Activated T-cell treated with anti-CD3 and anti-CD28 coated beads, Interleukin-2, amount 50 U/mL, for 72 hours (primary cell): ENCODE results near the gene TTI1. TPM values are rescaled to one million over a fixed set of nuclear protein-coding genes. Genes with fewer than 3 reads are reported as not detected.

ENCODE experiments used
- ATAC-seq, 2 donors: fragments of 150-1000 bp; cut with Tn5 transposase; replicated peaks in 1 of 2; 2 replicates each; pipeline ENCODE4 v1.10.0; 2021; ENCODE audit warnings: moderate library complexity in 2 of 2, mild to moderate bottlenecking in 1 of 2
- DNase-seq, 2 donors: peaks; one replicate each; pipeline ENCODE4 v3.0.0; 2021 to 2022; ENCODE audit warnings: mixed read lengths in 1 of 2
- H3K27ac Mint-ChIP-seq: one replicate; pipeline ENCODE4 v1.8.0; 2022; ENCODE audit warnings: mild to moderate bottlenecking, moderate library complexity, mixed read lengths
- H3K27me3 Mint-ChIP-seq: one replicate; pipeline ENCODE4 v1.8.0; 2022; ENCODE audit warnings: low read depth, mixed read lengths
- H3K36me3 Mint-ChIP-seq, 2 donors: one replicate each; pipeline ENCODE4 v1.8.0; 2022; ENCODE audit warnings: mixed read lengths in 2 of 2, mild to moderate bottlenecking in 1 of 2; ENCODE audit not compliant: insufficient read depth in 2 of 2
- H3K4me1 Mint-ChIP-seq: one replicate; pipeline ENCODE4 v1.8.0; 2022; ENCODE audit warnings: low read depth, mixed read lengths
- H3K4me3 Mint-ChIP-seq, 2 donors: one replicate each; pipeline ENCODE4 v1.8.0; 2022; ENCODE audit warnings: mild to moderate bottlenecking in 2 of 2, mixed read lengths in 2 of 2, moderate library complexity in 2 of 2
- H3K9me3 Mint-ChIP-seq, 2 donors: one replicate each; pipeline ENCODE4 v1.8.0; 2022; ENCODE audit warnings: mixed read lengths in 2 of 2
- total RNA-seq, 2 donors: library from RNA; stranded (reverse); gene quantifications; one replicate each; pipeline ENCODE4 v1.2.3, GENCODE V29; 2022

TTI1 gene
- total RNA-seq, 2 donors from 2014 or later, result 25.8 to 26.6 TPM

DNA sequence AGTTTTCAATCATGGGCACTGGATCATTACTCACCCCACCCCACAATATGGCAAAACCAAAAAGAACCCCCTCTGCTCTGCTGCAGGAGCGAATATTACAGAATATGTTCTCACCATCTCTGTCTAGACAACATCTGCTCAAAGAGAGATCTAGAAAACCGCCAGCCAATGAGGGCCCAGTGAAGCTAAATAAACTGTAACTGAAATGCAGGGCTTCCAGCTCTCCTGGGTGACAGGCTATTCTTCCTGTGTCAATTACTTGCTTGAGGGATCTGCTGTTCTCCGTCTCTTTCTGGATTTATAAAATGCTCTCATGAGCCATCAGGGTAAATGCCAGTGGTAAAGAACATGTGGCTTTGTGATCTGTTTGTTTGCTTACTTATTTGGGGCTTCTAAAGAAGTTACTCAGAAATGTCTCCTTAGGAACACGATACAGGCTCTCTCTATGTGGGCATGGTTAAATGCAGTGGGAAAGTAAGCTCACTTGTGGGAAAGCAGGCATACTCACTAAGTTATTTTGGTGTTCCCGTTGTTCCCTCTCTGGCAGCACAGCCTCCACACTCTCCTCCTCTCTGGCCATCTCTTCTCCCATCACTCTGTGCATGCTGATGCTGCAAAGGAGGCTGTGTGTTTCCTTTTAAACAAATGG lies 44.8 kb downstream of the TTI1 start:
- Mint-ChIP-seq H3K27ac (no peak overlapping the region), H3K27me3 (no peaks in the 10 kb centered on the region), H3K36me3 (peaks cover 10 to 18% of the 10 kb centered on the region in 2 donors), H3K4me3 (no peak overlapping the region), H3K4me1 (peaks cover 34% of the 10 kb centered on the region), H3K9me3 (no peaks in the 10 kb centered on the region)
- no peak for ATAC-seq
- no peak for DNase-seq

DNA sequence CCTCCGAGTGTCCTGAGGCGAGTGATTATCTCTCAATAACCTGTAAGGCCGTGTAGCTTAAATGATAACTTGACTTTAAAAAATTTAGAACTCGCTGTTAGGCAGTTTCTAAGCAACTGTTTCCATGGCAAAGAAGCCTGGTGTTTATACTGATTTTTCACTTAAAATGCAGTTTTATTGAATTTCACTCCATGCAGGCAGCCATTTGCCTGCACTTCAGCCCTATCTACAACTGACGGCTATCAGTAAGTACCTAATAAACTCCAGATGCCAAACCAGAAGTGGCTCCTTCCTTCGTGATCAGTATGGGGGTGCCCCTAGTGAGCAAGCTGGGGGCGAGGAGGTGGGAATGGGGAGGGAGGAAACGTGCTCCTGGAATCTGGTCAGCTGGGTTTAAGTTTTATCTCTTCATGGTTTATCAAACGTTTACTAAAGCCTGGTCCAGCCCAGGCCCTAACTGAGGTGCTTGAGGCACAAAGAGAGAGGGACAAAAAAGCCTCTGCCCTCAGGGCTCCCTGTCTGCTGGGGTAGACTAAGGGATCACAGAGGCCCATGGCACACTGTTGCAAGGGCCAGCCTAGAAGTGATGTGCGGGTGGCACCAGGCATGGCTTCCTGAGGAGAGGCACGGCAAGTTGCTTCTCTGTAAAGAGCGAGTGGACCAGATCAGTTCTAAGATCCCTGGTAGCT lies 45.5 kb downstream of the TTI1 start:
- H3K4me1 Mint-ChIP-seq, result peaks cover 30% of the 10 kb centered on the region
- no peaks in the 10 kb centered on the region for H3K27me3 Mint-ChIP-seq
- H3K27ac Mint-ChIP-seq, result no peak overlapping the region

DNA sequence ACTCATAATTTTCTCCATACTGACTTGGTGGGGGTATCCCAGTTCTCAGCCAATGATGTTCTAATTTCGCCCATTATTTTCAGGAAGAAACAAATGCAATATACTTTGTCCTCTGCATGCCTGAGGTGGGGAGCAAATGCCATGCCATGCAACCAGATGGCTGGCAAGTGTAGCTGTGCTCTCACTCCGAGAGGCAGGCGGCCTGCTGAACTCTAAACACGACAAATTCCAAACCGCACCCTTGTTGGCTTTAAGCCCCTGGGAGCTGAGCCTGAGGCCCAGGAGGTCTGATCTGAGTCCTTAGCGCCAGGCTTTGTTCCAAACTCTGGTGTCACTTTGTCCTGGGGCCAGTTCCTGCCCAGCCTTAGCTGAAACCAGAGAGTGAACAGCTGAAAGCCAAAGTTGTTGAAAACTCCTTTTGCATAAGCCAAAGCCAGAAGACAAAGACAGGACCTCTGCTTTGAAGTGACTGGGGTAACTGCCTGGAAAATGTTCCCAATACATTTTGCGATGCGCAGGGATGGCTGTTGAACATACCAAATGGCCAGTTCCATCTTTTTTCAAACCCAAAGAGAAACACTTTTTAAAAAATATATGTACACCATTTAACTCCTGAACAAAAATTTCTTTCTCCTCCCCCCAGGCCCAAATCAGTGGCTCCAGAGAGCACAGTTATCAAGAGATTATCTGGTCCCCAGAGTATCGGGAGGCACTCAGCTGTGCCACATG lies 46.2 kb downstream of the TTI1 start:
- Mint-ChIP-seq H3K4me3 (no peak overlapping the region), H3K4me1 (peaks cover 26% of the 10 kb centered on the region), H3K36me3 (peaks cover 10 to 18% of the 10 kb centered on the region in 2 donors), H3K27ac (no peak overlapping the region), H3K9me3 (no peaks in the 10 kb centered on the region), H3K27me3 (no peaks in the 10 kb centered on the region)
- ATAC-seq (no peak), DNase-seq (no peak)

More for the DNA sequence above, 45.5 kb downstream of the TTI1 start:
- Mint-ChIP-seq H3K36me3 (peaks cover 10 to 18% of the 10 kb centered on the region in 2 donors), H3K4me3 (no peak overlapping the region), H3K9me3 (no peaks in the 10 kb centered on the region)
- no peak for DNase-seq
- ATAC-seq, result no peak

DNA sequence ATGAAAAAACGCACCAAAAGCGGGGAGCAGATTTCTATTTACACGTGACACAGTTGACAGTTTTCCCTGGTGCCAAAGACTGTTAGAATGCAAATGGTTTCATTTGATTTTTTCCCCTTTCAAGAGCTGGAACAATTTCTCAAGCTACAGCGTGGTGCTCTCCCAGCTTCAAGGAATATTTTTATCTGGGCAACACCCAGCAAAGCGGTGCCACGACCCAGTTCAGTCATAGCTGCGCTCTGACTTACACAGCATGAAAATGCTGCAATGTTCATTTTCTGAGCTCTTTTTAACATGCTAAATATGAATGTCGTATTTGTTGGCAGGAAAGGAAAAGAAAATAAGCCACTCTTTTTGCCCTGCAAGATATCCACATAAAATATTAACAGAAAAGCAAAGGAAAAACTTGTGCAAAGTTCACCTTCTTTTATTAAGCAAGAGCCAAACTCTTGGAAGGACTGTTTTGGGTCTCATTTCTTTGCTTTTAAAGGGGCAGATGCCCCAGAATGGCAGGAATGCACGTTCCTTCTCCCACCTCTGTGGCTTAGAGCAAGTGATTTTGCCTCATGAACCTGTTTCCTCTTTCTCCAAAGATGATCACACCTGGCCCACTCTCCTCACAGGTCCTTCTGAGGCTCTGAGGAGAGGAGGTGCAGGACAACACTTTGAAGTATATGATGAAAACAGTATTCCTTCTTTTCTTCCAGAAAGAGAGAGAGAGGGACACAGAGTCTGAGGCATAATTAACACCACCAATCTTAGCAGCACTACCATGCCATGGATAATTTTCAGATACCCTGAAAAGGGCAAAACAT lies 47.0 kb downstream of the TTI1 start:
- no peak overlapping the region for H3K27ac Mint-ChIP-seq

DNA sequence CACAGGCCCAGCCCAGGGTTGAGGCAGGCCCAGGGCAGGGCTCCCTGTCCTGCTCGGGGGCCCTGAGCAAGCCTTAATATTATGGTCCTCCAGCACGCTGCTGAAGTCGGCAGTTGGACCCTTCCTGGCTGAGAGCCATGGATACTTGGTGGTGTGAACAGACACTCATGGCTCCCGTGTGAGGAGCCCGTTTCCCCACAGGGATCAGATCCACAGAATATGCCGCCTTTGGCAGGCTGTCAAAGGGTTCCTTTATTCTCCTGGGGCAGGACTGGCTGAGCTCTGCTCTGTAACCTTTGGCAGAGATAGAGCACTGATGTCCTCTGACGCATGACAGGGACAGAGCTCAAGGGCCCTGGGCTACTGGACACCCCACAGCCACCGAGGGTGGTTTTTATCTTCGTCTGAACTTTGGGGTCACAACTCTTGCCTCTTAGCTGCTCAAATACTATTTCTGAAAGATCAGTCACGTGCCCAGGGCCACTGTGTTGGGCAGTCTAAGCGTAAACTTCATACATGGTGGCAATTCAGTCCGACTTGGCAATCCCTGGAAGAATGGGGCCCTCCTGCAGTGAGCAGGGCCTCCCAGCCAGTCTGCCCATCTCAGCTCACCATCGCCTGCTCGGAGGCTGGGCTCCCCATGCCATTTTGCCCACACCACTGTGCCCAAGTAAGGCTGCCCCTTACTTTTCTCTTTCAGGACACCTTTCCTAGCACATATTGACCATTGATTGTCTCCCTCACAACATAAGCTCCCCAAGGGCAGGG lies 49.1 kb downstream of the TTI1 start:
- no peak overlapping the region for H3K27ac Mint-ChIP-seq
- H3K9me3 Mint-ChIP-seq, result no peaks in the 10 kb centered on the region
- no peaks in the 10 kb centered on the region for H3K4me1 Mint-ChIP-seq
- H3K36me3 Mint-ChIP-seq, result peaks cover 5 to 8% of the 10 kb centered on the region in 2 donors
- no peak overlapping the region for H3K4me3 Mint-ChIP-seq
- H3K27me3 Mint-ChIP-seq, result no peaks in the 10 kb centered on the region
- no peak for ATAC-seq
- no peak for DNase-seq

More for the DNA sequence above, 47.0 kb downstream of the TTI1 start:
- H3K4me3 Mint-ChIP-seq, result no peak overlapping the region
- peaks cover 10 to 21% of the 10 kb centered on the region in 2 donors for H3K36me3 Mint-ChIP-seq
- no peaks in the 10 kb centered on the region for H3K27me3 Mint-ChIP-seq
- no peaks in the 10 kb centered on the region for H3K9me3 Mint-ChIP-seq
- ATAC-seq, result no peak
- DNase-seq, result no peak
- peaks cover 18% of the 10 kb centered on the region for H3K4me1 Mint-ChIP-seq

DNA sequence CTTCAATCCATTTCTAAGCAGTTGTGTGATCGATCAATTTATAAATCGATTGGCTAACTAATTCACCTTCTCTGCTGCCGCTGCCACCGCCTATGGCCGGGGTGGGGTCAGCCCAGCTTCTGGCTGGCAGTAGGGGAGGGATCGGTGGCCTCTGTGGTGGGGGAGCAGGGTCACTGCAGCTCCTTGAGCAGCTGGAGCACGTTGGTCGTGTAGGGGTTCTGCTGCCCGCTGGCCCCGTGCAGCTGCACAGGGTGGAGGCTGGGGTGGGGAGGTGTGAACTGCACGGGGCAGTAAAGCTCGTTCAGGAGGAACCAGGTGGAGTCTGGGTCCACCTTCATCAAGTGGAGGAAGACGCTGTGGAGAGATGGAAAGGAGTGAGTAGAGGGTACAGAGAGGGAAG lies 50.0 kb downstream of the TTI1 start:
- H3K27ac Mint-ChIP-seq, result no peak overlapping the region
- peaks cover 0 to 3% of the 10 kb centered on the region in 2 donors for H3K36me3 Mint-ChIP-seq
- no peaks in the 10 kb centered on the region for H3K9me3 Mint-ChIP-seq
- ATAC-seq (no peak), DNase-seq (no peak)
- no peaks in the 10 kb centered on the region for H3K4me1 Mint-ChIP-seq
- no peak overlapping the region for H3K4me3 Mint-ChIP-seq
- no peaks in the 10 kb centered on the region for H3K27me3 Mint-ChIP-seq

DNA sequence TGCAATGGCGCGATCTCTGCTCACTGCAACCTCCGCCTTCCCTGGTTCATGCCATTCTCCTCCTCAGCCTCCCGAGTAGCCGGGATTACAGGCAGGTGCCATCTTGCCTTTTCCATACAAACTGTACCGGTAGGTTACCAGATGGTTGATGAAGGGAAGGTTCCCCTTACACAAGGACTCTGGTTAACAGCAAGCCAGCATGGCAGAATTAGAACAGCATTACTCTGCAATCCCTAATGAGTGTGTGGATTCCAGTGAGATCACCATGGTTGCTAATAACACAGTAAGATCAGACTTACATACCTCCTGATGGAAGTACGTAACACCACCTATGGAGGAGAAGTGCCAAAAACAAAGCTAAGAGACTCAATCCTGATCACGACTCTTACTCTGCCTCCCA lies 51.7 kb downstream of the TTI1 start:
- Mint-ChIP-seq H3K9me3 (no peaks in the 10 kb centered on the region), H3K4me3 (no peak overlapping the region), H3K27me3 (no peaks in the 10 kb centered on the region), H3K27ac (no peak overlapping the region), H3K36me3 (peaks cover 0 to 3% of the 10 kb centered on the region in 2 donors), H3K4me1 (peaks cover 6% of the 10 kb centered on the region)
- ATAC-seq (no peak), DNase-seq (no peak)

DNA sequence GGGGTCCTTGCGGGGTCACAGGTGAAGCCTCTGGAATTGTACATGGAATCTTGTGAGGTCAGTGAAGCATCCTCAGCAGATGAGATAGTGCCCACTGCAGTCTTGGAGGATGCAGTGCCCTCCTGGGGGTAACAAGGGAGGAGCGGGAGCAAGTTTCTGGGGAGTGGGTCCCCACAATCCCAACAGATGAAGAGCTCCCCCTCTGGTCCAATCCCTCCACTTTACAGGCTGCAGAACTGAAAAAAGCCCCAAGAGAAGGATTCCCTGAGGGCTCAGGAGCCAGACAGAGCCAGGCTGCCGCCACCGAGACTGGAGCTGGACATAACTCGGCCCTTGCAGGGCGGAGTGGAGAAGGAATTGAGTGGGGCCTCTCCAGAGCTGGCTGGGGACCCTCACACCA lies 52.4 kb downstream of the TTI1 start:
- Mint-ChIP-seq H3K4me3 (no peak overlapping the region), H3K27ac (no peak overlapping the region), H3K27me3 (no peaks in the 10 kb centered on the region), H3K36me3 (peaks cover 0 to 3% of the 10 kb centered on the region in 2 donors), H3K9me3 (no peaks in the 10 kb centered on the region), H3K4me1 (peaks cover 6% of the 10 kb centered on the region)
- DNase-seq, result no peak
- ATAC-seq, result no peak

DNA sequence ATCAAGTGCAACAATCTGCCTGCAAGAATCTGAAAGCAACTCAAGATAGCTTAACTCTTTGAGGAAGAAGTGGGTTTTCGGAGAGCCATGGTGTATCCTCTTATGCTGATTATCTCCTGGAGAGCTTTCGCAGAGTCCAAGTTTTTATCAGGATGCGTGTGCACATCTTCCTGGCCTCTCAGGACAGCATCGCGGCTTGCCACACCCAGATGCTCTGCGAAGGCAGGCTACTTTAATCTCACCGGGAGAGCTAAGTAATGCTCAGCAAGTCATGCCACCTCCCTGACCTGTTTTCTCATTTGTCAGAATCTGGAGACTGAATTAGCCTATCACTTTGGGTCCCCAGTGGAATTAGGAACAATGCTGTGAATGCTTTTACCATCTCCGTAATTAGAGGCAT lies 52.9 kb downstream of the TTI1 start:
- Mint-ChIP-seq H3K4me3 (no peak overlapping the region), H3K27me3 (no peaks in the 10 kb centered on the region), H3K9me3 (no peaks in the 10 kb centered on the region), H3K36me3 (peaks cover 0 to 3% of the 10 kb centered on the region in 2 donors), H3K27ac (no peak overlapping the region), H3K4me1 (peaks cover 6% of the 10 kb centered on the region)
- ATAC-seq, result no peak
- DNase-seq, result no peak

DNA sequence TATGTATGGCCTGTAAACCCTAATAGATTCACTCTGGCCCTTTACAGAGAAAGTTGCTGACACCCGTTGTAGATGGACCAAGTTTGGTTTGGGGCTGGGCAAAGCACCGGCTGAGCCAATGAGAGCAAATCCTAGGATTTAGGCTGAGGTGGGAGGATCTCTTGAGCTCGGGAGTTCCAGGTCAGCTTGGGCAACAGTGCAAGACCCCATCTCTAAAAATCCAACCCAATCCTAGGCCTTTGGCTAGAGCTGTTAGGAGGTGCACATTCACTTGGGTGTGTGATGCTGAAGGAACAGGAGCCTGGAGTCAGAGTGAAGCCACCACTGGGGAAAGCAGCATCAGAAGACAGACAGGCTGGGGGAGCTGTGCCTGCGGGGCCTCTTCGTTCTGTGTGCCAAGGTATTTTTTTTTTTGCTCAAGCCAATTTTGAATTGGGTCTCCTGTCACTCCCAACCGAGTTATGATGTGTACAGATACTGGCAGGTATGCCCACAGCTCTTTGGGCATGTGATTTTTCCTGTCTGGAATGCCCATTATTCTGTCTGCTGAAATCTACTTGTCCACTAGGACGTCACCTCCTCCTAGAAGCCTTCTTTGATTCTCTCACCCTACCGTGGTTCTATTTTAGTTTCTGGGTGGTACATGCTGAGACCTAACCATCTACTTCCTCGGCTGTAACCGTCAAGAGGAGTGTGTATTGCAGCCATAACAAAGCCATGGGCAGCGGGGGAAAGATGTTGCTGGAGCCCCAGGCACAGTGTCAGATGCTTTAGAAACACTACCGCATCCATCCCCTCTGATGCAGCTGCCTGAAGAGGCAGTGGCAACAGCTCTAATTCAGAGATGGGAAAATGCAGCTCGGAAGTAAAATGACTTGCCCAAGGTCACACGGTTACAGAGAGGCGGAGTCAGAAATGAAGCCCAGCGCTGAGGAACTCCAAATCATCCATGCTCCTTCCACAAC lies 54.0 kb downstream of the TTI1 start:
- Mint-ChIP-seq H3K27ac (no peak overlapping the region), H3K4me3 (no peak overlapping the region), H3K27me3 (no peaks in the 10 kb centered on the region), H3K4me1 (peaks cover 6% of the 10 kb centered on the region), H3K36me3 (peaks cover 0 to 3% of the 10 kb centered on the region in 2 donors), H3K9me3 (no peaks in the 10 kb centered on the region)
- no peak for DNase-seq
- ATAC-seq, result no peak

DNA sequence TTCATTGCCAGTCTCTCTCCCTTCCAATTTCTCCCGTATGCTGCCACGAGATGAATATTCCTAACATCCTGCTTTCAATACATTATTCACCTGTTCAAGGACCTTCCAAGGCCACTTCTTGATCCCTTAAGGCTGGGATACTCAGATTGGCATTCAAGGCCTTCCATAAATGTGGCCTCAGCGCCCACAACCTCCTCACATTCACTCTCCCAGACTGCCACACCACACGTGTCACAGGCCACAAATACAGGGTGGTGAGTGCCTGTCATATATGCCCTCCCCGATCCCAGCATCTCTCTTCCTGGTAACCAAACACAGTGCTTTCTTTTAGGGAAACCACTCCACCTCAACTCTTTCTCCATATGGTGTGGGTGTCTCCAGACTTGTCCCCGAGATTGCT lies 55.5 kb downstream of the TTI1 start:
- Mint-ChIP-seq H3K36me3 (peaks cover 0 to 3% of the 10 kb centered on the region in 2 donors), H3K27ac (no peak overlapping the region), H3K27me3 (no peaks in the 10 kb centered on the region), H3K4me1 (peaks cover 6% of the 10 kb centered on the region), H3K9me3 (no peaks in the 10 kb centered on the region), H3K4me3 (peak overlapping the region in 1 of 2 donors; percentile 43)
- ATAC-seq, result no peak
- no peak for DNase-seq
